HepG2 (cell line): ENCODE results near the gene POU3F3. TPM values are rescaled to one million over a fixed set of nuclear protein-coding genes. Genes with fewer than 3 reads are reported as not detected.

Experiments
- ATAC-seq: fragments of 200-7000 bp; cut with Tn5 transposase; 3 replicates; pipeline ENCODE4 v1.9.1; 2020; ENCODE audit warnings: mild to moderate bottlenecking, moderate library complexity
- BruUV-seq: library from RNA; stranded (reverse); fragments of 400-500 nt; replicated peaks from 2 replicates; lab custom pipeline; 2021; lab: Mats Ljungman, UMichigan
- CTCF ChIA-PET: fragments of 300-600 bp; formaldehyde crosslinking; extraction: SDS; loops from one replicate; lab custom pipeline; 2021; ENCODE audit warnings: low total read pairs, inconsistent platforms, low intra/inter-chr PET ratio; lab: Yijun Ruan, JAX
- POLR2A ChIA-PET: fragments of 350-600 bp; sonication (Branson Sonifier 250); formaldehyde crosslinking; loops from one replicate; lab custom pipeline; 2020; ENCODE audit warnings: antibody characterized with exemption, inconsistent platforms; lab: Yijun Ruan, JAX
- DNase-seq: peaks from one replicate; pipeline ENCODE4 v3.0.0-alpha.2; 2015; ENCODE audit warnings: low spot score
- FAIRE-seq: peaks from 3 replicates; lab custom pipeline; 2011; peaks lifted over from hg19 to GRCh38; lab: Jason Lieb, UNC
- H2AFZ ChIP-seq: one replicate; pipeline ENCODE4 v1.6.1; 2011; ENCODE audit warnings: low read length, inconsistent platforms
- H3K27ac ChIP-seq: fragments of 300-600 bp; 3 replicates; pipeline ENCODE4 v1.8.0; 2011; ENCODE audit warnings: mixed run types, mild to moderate bottlenecking, mixed read lengths, low read length, inconsistent platforms; ENCODE audit not compliant: insufficient read depth; ENCODE audit errors: extremely low read length
- H3K27me3 ChIP-seq, 2 experiments: fragments of 200-600 bp in 1 of 2; 2 replicates in 1 of 2; 3 replicates in 1 of 2; pipeline versions ENCODE4 v1.6.0 to v1.8.0; 2011; ENCODE audit warnings: low read length in 2 of 2, mild to moderate bottlenecking in 2 of 2, moderate library complexity in 2 of 2, inconsistent platforms in 1 of 2; ENCODE audit not compliant: insufficient read depth in 2 of 2, control insufficient read depth in 1 of 2
- H3K36me3 ChIP-seq, 2 experiments: fragments of 200-600 bp in 1 of 2; replicated peaks in 1 of 2; 2 replicates in 1 of 2; 3 replicates in 1 of 2; pipeline versions ENCODE4 v1.5.1 to v1.8.0; 2011; ENCODE audit warnings: low read length in 2 of 2, inconsistent platforms in 1 of 2; ENCODE audit not compliant: insufficient read depth in 2 of 2, control insufficient read depth in 1 of 2
- H3K4me1 ChIP-seq: 2 replicates; pipeline ENCODE4 v1.5.1; 2012; ENCODE audit warnings: low read length, inconsistent platforms; ENCODE audit not compliant: insufficient read depth
- H3K4me2 ChIP-seq: 2 replicates; pipeline ENCODE4 v1.6.0; 2011; ENCODE audit warnings: low read depth, low read length, inconsistent platforms
- H3K4me3 ChIP-seq, 3 experiments: fragments of 200-600 bp in 1 of 3; sonication (generic), shearing (Covaris generic) in 1 of 3; replicated peaks in 1 of 3; 2 replicates each; pipeline ENCODE4 v1.5.1; 2011 to 2016; ENCODE audit warnings: low read length in 3 of 3, inconsistent platforms in 2 of 3, low read depth in 2 of 3, mild to moderate bottlenecking in 2 of 3, control low read depth in 1 of 3, mixed read lengths in 1 of 3; ENCODE audit not compliant: insufficient read depth in 1 of 3
- H3K79me2 ChIP-seq: one replicate; pipeline ENCODE4 v1.6.1; 2011; ENCODE audit warnings: low read length, inconsistent platforms; ENCODE audit not compliant: insufficient read depth
- H3K9ac ChIP-seq: 2 replicates; pipeline ENCODE4 v1.6.0; 2011; ENCODE audit warnings: mild to moderate bottlenecking, low read depth, low read length, inconsistent platforms; ENCODE audit not compliant: insufficient read depth
- H3K9me3 ChIP-seq: 2 replicates; pipeline ENCODE4 v1.5.1; 2012; ENCODE audit warnings: mild to moderate bottlenecking, low read length
- H4K20me1 ChIP-seq: 2 replicates; pipeline ENCODE4 v1.6.0; 2011; ENCODE audit warnings: inconsistent platforms, mild to moderate bottlenecking, low read length, moderate library complexity; ENCODE audit not compliant: insufficient read depth
- ELF1 ChIP-seq: sonication (generic); formaldehyde crosslinking; IDR thresholded peaks from 2 replicates; pipeline ENCODE4 v1.4.0; 2020; ENCODE audit warnings: missing genetic modification reagents
- ELF4 ChIP-seq: sonication (generic); formaldehyde crosslinking; IDR thresholded peaks from 2 replicates; pipeline ENCODE4 v1.5.0; 2020; ENCODE audit warnings: missing genetic modification reagents, mild to moderate bottlenecking, moderate library complexity, borderline replicate concordance
- FOSL1 ChIP-seq: sonication (generic); formaldehyde crosslinking; IDR thresholded peaks from 2 replicates; pipeline ENCODE4 v1.9.0; 2021; ENCODE audit warnings: missing genetic modification reagents, borderline replicate concordance
- FOXM1 ChIP-seq: sonication (generic); formaldehyde crosslinking; IDR thresholded peaks from 2 replicates; pipeline ENCODE4 v1.5.0; 2020; ENCODE audit warnings: missing genetic modification reagents
- HOXD1 ChIP-seq: sonication (generic); formaldehyde crosslinking; IDR thresholded peaks from 2 replicates; pipeline ENCODE4 v1.5.0; 2020; ENCODE audit warnings: missing genetic modification reagents
- SNAPC2 ChIP-seq: sonication (generic); formaldehyde crosslinking; IDR thresholded peaks from 2 replicates; pipeline ENCODE4 v1.8.1; 2022; ENCODE audit warnings: mild to moderate bottlenecking, missing genetic modification reagents
- ZBTB40 ChIP-seq, 2 experiments: fragments of 450-650 bp in 1 of 2; sonication (generic) in 1 of 2; formaldehyde crosslinking in 1 of 2; IDR thresholded peaks; 2 replicates each; pipeline versions ENCODE4 v1.6.1 to v1.8.0; 2016 to 2022; ENCODE audit warnings: antibody characterized with exemption in 1 of 2, mild to moderate bottlenecking in 1 of 2, missing genetic modification reagents in 1 of 2
- ZNF280D ChIP-seq: sonication (generic); formaldehyde crosslinking; IDR thresholded peaks from 2 replicates; pipeline ENCODE4 v1.5.1; 2020; ENCODE audit warnings: mild to moderate bottlenecking, missing genetic modification reagents
- ZNF770 ChIP-seq: sonication (generic); formaldehyde crosslinking; IDR thresholded peaks from 2 replicates; pipeline ENCODE4 v1.5.0; 2020; ENCODE audit warnings: mild to moderate bottlenecking, missing genetic modification reagents
- WGBS: methylation state at CpG from one replicate; pipeline ENCODE4 v1.1.6; 2017; ENCODE audit warnings: low lambda C conversion rate; 5-methylcytosine and 5-hydroxymethylcytosine counted together
- in situ Hi-C: cut with HindIII; loops from 2 replicates; pipeline ENCODE4 v1.10.0; 2017; ENCODE audit warnings: low pct_unique_long_range_greater_than_20kb; ENCODE audit not compliant: extremely low pct_ligation_motif_present
- intact Hi-C: fragments of 100-400 bp; cut with micrococcal nuclease; formaldehyde crosslinking; loops from one replicate; pipeline ENCODE4 v1.10.0; 2022; ENCODE audit not compliant: unreplicated experiment
- polyA plus RNA-seq, 8 experiments: library from polyadenylated mRNA; depleted of rRNA in 3 of 8; stranded (reverse) in 7 of 8; unstranded in 1 of 8; fragments of >200 nt; fragmentation: Illumina TruSeq in 4 of 8; extraction: Trizol in 4 of 8; gene quantifications; 2 replicates each; pipeline versions ENCODE4 v1.2.1 to v1.2.3, GENCODE V29; 2011 to 2016; ENCODE audit warnings: low read depth in 4 of 8, missing spikeins in 1 of 8, mixed read lengths in 1 of 8; ENCODE audit not compliant: insufficient read depth in 1 of 8
- total RNA-seq, 5 experiments: library from RNA; depleted of rRNA; stranded (reverse); fragments of >200 nt; fragmentation: Illumina TruSeq; extraction: Trizol; gene quantifications; 2 replicates each; pipeline ENCODE4 v1.2.3, GENCODE V29; 2016; ENCODE audit warnings: low read depth in 1 of 5

POU3F3 gene
- total and polyA plus RNA-seq, 2 of the 13 experiments (the other 11 are each of a cell fraction or from before 2014, with no cell fraction given): not detected

GRCh38 chr2:104867813-104868504, 14.0 kb downstream of the POU3F3 start:
- ATAC-seq (no peak), DNase-seq (no peak), FAIRE-seq (no peak)
- Histone ChIP-seq H3K27ac (no peak overlapping the region), H3K4me3 (no peak overlapping the region), H2AFZ (no peak overlapping the region), H4K20me1 (no peaks in the 10 kb centered on the region), H3K27me3 (peaks cover 25 to 89% of the 10 kb centered on the region in 2 experiments), H3K4me2 (no peak overlapping the region), H3K9me3 (no peaks in the 10 kb centered on the region), H3K9ac (no peak overlapping the region), H3K36me3 (no peaks in the 10 kb centered on the region), H3K79me2 (no peaks in the 10 kb centered on the region), H3K4me1 (peaks cover 5% of the 10 kb centered on the region; the same call in 1 of the 2 replicates)
- POLR2A ChIA-PET: no interaction called here
- intact Hi-C loops: no loop called here
- WGBS: 14% methylated on average over 30 of the region's 33 CpGs
- BruUV-seq: no TSS peak
- CTCF ChIA-PET: no interaction called here
- in situ Hi-C loops: no loop called here
- TF ChIP-seq HOXD1 (CRISPR knock-in tag): no peak
- TF ChIP-seq ZBTB40 (IDR thresholded peaks at IDR 0.05): no peak
- TF ChIP-seq ZBTB40 (CRISPR knock-in tag; IDR thresholded peaks at IDR 0.05): no peak
- no peak for TF ChIP-seq ZNF280D
- TF ChIP-seq FOSL1: no peak
- TF ChIP-seq ELF1: no peak
- no peak for TF ChIP-seq ZNF770
- no peak for TF ChIP-seq FOXM1 (CRISPR knock-in tag)
- no peak for TF ChIP-seq SNAPC2
- TF ChIP-seq ELF4 (CRISPR knock-in tag): no peak
